Measurements from ENCODE around the gene CYYR1.

CYYR1 gene

GRCh38 chr21:26457817-26458216, 115.3 kb downstream of the CYYR1 start:
- CTCF ChIA-PET, result no interaction called here

GRCh38 chr21:26453267-26453666, 119.8 kb downstream of the CYYR1 start:
- TF ChIP-seq CTCF (IDR thresholded peaks at IDR 0.05; ENCODE audit: control extremely low read depth, extremely low read depth, low read depth, missing control alignments), result no peak
- ChIA-PET POLR2A (no interaction called here), CTCF (interaction anchor here (0.7 to 1.7 kb wide), 2 partner anchors 10 to 12 kb away, joined by 3 to 4 read pairs; no protein-coding TSS in a partner anchor)
- DNase-seq (ENCODE audit: extremely low spot score), result no peak

More at GRCh38 chr21:26457817-26458216, 115.3 kb downstream of the CYYR1 start:
- TF ChIP-seq CTCF (IDR thresholded peaks at IDR 0.05; ENCODE audit: control extremely low read depth, extremely low read depth, low read depth, missing control alignments), result no peak
- POLR2A ChIA-PET, result no interaction called here
- no peak for DNase-seq (ENCODE audit: extremely low spot score)

- DNase-seq (ENCODE audit: extremely low spot score), result no peak
- CTCF ChIA-PET, result interaction anchor here (0.8 to 2.1 kb wide), 4 partner anchors 10 to 40 kb away, joined by 3 to 8 read pairs (median 5); no protein-coding TSS in a partner anchor
- TF ChIP-seq CTCF (IDR thresholded peaks at IDR 0.05; ENCODE audit: control extremely low read depth, extremely low read depth, low read depth, missing control alignments), result no peak
- POLR2A ChIA-PET, result no interaction called here
These were observed 121.9 kb downstream of the CYYR1 start for GRCh38 chr21:26451081-26451740.

- DNase-seq (ENCODE audit: extremely low spot score), result no peak
These were observed 123.9 kb downstream of the CYYR1 start for GRCh38 chr21:26449161-26449560.

GRCh38 chr21:26448751-26449150, 124.3 kb downstream of the CYYR1 start:
- POLR2A ChIA-PET, result no interaction called here
- no peak for TF ChIP-seq CTCF (IDR thresholded peaks at IDR 0.05; ENCODE audit: control extremely low read depth, extremely low read depth, low read depth, missing control alignments)
- CTCF ChIA-PET, result no interaction called here
- DNase-seq (ENCODE audit: extremely low spot score), result no peak

More at GRCh38 chr21:26449161-26449560, 123.9 kb downstream of the CYYR1 start:
- no peak for TF ChIP-seq CTCF (IDR thresholded peaks at IDR 0.05; ENCODE audit: control extremely low read depth, extremely low read depth, low read depth, missing control alignments)
- ChIA-PET POLR2A (no interaction called here), CTCF (no interaction called here)

GRCh38 chr21:26447932-26448475, 125.1 kb downstream of the CYYR1 start:
- CTCF ChIA-PET, result interaction anchor here (1.0 kb wide), 1 partner anchor 14 kb away, joined by 3 read pairs; no protein-coding TSS in a partner anchor
- DNase-seq (ENCODE audit: extremely low spot score), result no peak
- no peak for TF ChIP-seq CTCF (IDR thresholded peaks at IDR 0.05; ENCODE audit: control extremely low read depth, extremely low read depth, low read depth, missing control alignments)
- POLR2A ChIA-PET, result no interaction called here

All from GM10248 (cell line).